HepG2 (cell line): Measurements from ENCODE around the gene JMJD6. TPM values are rescaled to one million over a fixed set of nuclear protein-coding genes. Genes with fewer than 3 reads are reported as not detected.

Experiments
- AGO1 ChIP-seq: fragments of 200-400 bp; formaldehyde crosslinking; IDR thresholded peaks from 2 replicates; pipeline ENCODE4 v1.6.1; 2017; ENCODE audit warnings: mild to moderate bottlenecking, low read depth, low read length, moderate library complexity; ENCODE audit not compliant: poor library complexity, severe bottlenecking
- ARHGAP35 ChIP-seq: sonication (generic); formaldehyde crosslinking; IDR thresholded peaks from 2 replicates; pipeline ENCODE4 v1.9.0; 2022; ENCODE audit warnings: mild to moderate bottlenecking, inconsistent platforms, moderate library complexity, missing genetic modification reagents, borderline replicate concordance
- CEBPG ChIP-seq: IDR thresholded peaks from 2 replicates; pipeline ENCODE4 v1.6.1; 2016
- ELF3 ChIP-seq: IDR thresholded peaks from 2 replicates; pipeline ENCODE4 v1.6.1; 2016; ENCODE audit warnings: missing genetic modification reagents, missing compliant biosample characterization
- FOXM1 ChIP-seq: sonication (generic); formaldehyde crosslinking; IDR thresholded peaks from 2 replicates; pipeline ENCODE4 v1.5.0; 2020; ENCODE audit warnings: missing genetic modification reagents
- GLMP ChIP-seq: sonication (generic); formaldehyde crosslinking; IDR thresholded peaks from 2 replicates; pipeline ENCODE4 v1.9.0; 2021; ENCODE audit warnings: missing genetic modification reagents, mild to moderate bottlenecking, borderline replicate concordance
- PHF5A ChIP-seq: IDR thresholded peaks from one replicate; pipeline ENCODE4 v1.6.1; 2018; ENCODE audit warnings: low read depth, missing genetic modification reagents; ENCODE audit not compliant: unreplicated experiment
- ZNF34 ChIP-seq: sonication (generic); formaldehyde crosslinking; IDR thresholded peaks from 2 replicates; pipeline ENCODE4 v1.4.0; 2020; ENCODE audit warnings: mild to moderate bottlenecking, missing genetic modification reagents, borderline replicate concordance
- ZNF460 ChIP-seq: sonication (generic); formaldehyde crosslinking; IDR thresholded peaks from 2 replicates; pipeline ENCODE4 v1.5.1; 2020; ENCODE audit warnings: missing genetic modification reagents, mild to moderate bottlenecking, borderline replicate concordance
- polyA plus RNA-seq, 8 experiments: library from polyadenylated mRNA; depleted of rRNA in 3 of 8; stranded (reverse) in 7 of 8; unstranded in 1 of 8; fragments of >200 nt; fragmentation: Illumina TruSeq in 4 of 8; extraction: Trizol in 4 of 8; gene quantifications; 2 replicates each; pipeline versions ENCODE4 v1.2.1 to v1.2.3, GENCODE V29; 2011 to 2016; ENCODE audit warnings: low read depth in 4 of 8, missing spikeins in 1 of 8, mixed read lengths in 1 of 8; ENCODE audit not compliant: insufficient read depth in 1 of 8
- total RNA-seq, 5 experiments: library from RNA; depleted of rRNA; stranded (reverse); fragments of >200 nt; fragmentation: Illumina TruSeq; extraction: Trizol; gene quantifications; 2 replicates each; pipeline ENCODE4 v1.2.3, GENCODE V29; 2016; ENCODE audit warnings: low read depth in 1 of 5
- TF ChIP-seq, protein P1 (sequence below): sonication (generic); formaldehyde crosslinking; IDR thresholded peaks from 2 replicates; pipeline ENCODE4 v1.9.0; 2021; ENCODE audit warnings: missing genetic modification reagents, borderline replicate concordance
- TF ChIP-seq, protein P2 (sequence below): sonication (generic); formaldehyde crosslinking; IDR thresholded peaks from 2 replicates; pipeline ENCODE4 v1.8.1; 2023; ENCODE audit warnings: mild to moderate bottlenecking, moderate library complexity, missing genetic modification reagents
- TF ChIP-seq, protein P3 (sequence below): sonication (generic); formaldehyde crosslinking; conservative IDR thresholded peaks from 2 replicates; pipeline ENCODE4 v1.4.0; 2020; ENCODE audit warnings: mild to moderate bottlenecking, missing genetic modification reagents, moderate library complexity
- TF ChIP-seq, protein P4 (sequence below): sonication (generic); formaldehyde crosslinking; IDR thresholded peaks from 2 replicates; pipeline ENCODE4 v1.5.0; 2020; ENCODE audit warnings: mild to moderate bottlenecking, missing genetic modification reagents

The JMJD6 gene
- total and polyA plus RNA-seq, 2 of the 13 experiments (the other 11 are each of a cell fraction or from before 2014, with no cell fraction given): 33.6 to 41.0 TPM

- TF ChIP-seq, protein P1, sequence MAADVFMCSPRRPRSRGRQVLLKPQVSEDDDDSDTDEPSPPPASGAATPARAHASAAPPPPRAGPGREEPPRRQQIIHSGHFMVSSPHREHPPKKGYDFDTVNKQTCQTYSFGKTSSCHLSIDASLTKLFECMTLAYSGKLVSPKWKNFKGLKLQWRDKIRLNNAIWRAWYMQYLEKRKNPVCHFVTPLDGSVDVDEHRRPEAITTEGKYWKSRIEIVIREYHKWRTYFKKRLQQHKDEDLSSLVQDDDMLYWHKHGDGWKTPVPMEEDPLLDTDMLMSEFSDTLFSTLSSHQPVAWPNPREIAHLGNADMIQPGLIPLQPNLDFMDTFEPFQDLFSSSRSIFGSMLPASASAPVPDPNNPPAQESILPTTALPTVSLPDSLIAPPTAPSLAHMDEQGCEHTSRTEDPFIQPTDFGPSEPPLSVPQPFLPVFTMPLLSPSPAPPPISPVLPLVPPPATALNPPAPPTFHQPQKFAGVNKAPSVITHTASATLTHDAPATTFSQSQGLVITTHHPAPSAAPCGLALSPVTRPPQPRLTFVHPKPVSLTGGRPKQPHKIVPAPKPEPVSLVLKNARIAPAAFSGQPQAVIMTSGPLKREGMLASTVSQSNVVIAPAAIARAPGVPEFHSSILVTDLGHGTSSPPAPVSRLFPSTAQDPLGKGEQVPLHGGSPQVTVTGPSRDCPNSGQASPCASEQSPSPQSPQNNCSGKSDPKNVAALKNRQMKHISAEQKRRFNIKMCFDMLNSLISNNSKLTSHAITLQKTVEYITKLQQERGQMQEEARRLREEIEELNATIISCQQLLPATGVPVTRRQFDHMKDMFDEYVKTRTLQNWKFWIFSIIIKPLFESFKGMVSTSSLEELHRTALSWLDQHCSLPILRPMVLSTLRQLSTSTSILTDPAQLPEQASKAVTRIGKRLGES (CRISPR knock-in tag): no peak
- TF ChIP-seq, protein P2, sequence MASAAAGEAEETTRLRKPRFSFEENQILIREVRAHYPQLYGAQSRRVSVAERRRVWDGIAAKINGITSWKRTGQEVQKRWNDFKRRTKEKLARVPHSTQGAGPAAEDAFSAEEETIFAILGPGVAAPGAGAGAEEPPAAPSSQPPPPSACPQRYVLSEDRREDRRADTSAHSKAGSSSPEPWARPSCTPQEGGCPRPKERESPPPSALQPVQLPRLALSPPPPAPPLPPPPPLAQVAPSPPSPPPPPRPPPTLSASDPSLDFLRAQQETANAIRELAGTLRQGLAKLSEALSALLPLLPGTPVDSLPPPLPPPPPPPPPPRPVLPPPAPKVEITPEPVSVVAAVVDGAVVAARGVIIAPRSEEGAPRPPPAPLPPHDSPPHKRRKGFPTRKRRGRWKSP: 0 out of 2 replicates have a peak, but pooled peaks have one; percentile 13
- peak; percentile 52 for TF ChIP-seq PHF5A (CRISPR knock-in tag)
- peak; percentile 51 for TF ChIP-seq AGO1
- no peak; the same call in 1 of the 2 replicates for TF ChIP-seq ZNF460 (CRISPR knock-in tag)
- TF ChIP-seq, protein P3, sequence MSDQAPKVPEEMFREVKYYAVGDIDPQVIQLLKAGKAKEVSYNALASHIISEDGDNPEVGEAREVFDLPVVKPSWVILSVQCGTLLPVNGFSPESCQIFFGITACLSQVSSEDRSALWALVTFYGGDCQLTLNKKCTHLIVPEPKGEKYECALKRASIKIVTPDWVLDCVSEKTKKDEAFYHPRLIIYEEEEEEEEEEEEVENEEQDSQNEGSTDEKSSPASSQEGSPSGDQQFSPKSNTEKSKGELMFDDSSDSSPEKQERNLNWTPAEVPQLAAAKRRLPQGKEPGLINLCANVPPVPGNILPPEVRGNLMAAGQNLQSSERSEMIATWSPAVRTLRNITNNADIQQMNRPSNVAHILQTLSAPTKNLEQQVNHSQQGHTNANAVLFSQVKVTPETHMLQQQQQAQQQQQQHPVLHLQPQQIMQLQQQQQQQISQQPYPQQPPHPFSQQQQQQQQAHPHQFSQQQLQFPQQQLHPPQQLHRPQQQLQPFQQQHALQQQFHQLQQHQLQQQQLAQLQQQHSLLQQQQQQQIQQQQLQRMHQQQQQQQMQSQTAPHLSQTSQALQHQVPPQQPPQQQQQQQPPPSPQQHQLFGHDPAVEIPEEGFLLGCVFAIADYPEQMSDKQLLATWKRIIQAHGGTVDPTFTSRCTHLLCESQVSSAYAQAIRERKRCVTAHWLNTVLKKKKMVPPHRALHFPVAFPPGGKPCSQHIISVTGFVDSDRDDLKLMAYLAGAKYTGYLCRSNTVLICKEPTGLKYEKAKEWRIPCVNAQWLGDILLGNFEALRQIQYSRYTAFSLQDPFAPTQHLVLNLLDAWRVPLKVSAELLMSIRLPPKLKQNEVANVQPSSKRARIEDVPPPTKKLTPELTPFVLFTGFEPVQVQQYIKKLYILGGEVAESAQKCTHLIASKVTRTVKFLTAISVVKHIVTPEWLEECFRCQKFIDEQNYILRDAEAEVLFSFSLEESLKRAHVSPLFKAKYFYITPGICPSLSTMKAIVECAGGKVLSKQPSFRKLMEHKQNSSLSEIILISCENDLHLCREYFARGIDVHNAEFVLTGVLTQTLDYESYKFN (CRISPR knock-in tag): peak; percentile 10; the same call in 1 of the 2 replicates
- peak; percentile 62; the same call in 1 of the 2 replicates for TF ChIP-seq FOXM1
- TF ChIP-seq, protein P4, sequence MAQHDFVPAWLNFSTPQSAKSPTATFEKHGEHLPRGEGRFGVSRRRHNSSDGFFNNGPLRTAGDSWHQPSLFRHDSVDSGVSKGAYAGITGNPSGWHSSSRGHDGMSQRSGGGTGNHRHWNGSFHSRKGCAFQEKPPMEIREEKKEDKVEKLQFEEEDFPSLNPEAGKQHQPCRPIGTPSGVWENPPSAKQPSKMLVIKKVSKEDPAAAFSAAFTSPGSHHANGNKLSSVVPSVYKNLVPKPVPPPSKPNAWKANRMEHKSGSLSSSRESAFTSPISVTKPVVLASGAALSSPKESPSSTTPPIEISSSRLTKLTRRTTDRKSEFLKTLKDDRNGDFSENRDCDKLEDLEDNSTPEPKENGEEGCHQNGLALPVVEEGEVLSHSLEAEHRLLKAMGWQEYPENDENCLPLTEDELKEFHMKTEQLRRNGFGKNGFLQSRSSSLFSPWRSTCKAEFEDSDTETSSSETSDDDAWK (CRISPR knock-in tag): no peak
- no peak for TF ChIP-seq GLMP
- 0 out of 2 replicates have a peak, but pooled peaks have one; percentile 82 for TF ChIP-seq ZNF34 (CRISPR knock-in tag)
- no peak for TF ChIP-seq CEBPG (CRISPR knock-in tag)
- peak; percentile 31; the same call in 1 of the 2 replicates for TF ChIP-seq ELF3 (CRISPR knock-in tag)
- TF ChIP-seq ARHGAP35: no peak; the same call in 1 of the 2 replicates
These were observed 641 bp upstream of the JMJD6 start, which contains the start of gene METTL23 (continued) for GRCh38 chr17:76726776-76727718.
